HepG2 (cell line): Measurements from ENCODE around the gene STK25. TPM values are rescaled to one million over a fixed set of nuclear protein-coding genes. Genes with fewer than 3 reads are reported as not detected.

Experiments used
- CTCF ChIP-seq: sonication (generic); formaldehyde crosslinking; IDR thresholded peaks from 2 replicates; pipeline ENCODE4 v1.5.0; 2020; ENCODE audit warnings: mild to moderate bottlenecking, missing genetic modification reagents, moderate library complexity
- FOXP4 ChIP-seq: sonication (generic); formaldehyde crosslinking; IDR thresholded peaks from 2 replicates; pipeline ENCODE4 v1.4.0; 2020; ENCODE audit warnings: missing genetic modification reagents
- GPBP1L1 ChIP-seq: sonication (generic); formaldehyde crosslinking; IDR thresholded peaks from 2 replicates; pipeline ENCODE4 v1.5.0; 2020; ENCODE audit warnings: mild to moderate bottlenecking, missing genetic modification reagents
- HMG20A ChIP-seq: IDR thresholded peaks from 2 replicates; pipeline ENCODE4 v1.6.1; 2016; ENCODE audit warnings: borderline replicate concordance
- LRRFIP1 ChIP-seq: sonication (generic); formaldehyde crosslinking; conservative IDR thresholded peaks from 2 replicates; pipeline ENCODE4 v1.4.0; 2020; ENCODE audit warnings: missing genetic modification reagents
- MTF1 ChIP-seq: sonication (generic); formaldehyde crosslinking; IDR thresholded peaks from 2 replicates; pipeline ENCODE4 v1.5.0; 2020; ENCODE audit warnings: missing genetic modification reagents
- NCOA1 ChIP-seq: sonication (generic); formaldehyde crosslinking; IDR thresholded peaks from 2 replicates; pipeline ENCODE4 v1.9.0; 2021; ENCODE audit warnings: missing genetic modification reagents
- NFIB ChIP-seq: sonication (generic); formaldehyde crosslinking; IDR thresholded peaks from 2 replicates; pipeline ENCODE4 v1.9.0; 2021; ENCODE audit warnings: missing genetic modification reagents, mild to moderate bottlenecking, borderline replicate concordance
- PLRG1 ChIP-seq: fragments of 450-650 bp; conservative IDR thresholded peaks from 2 replicates; pipeline ENCODE4 v1.6.1; 2016
- RNF2 ChIP-seq: fragments of 450-650 bp; conservative IDR thresholded peaks from 2 replicates; pipeline ENCODE4 v1.6.1; 2016; ENCODE audit warnings: low read depth
- SMAD9 ChIP-seq: sonication (generic); formaldehyde crosslinking; IDR thresholded peaks from 2 replicates; pipeline ENCODE4 v1.5.1; 2020; ENCODE audit warnings: mild to moderate bottlenecking, missing genetic modification reagents
- TP53 ChIP-seq: sonication (generic); formaldehyde crosslinking; conservative IDR thresholded peaks from 2 replicates; pipeline ENCODE4 v1.4.0; 2020; ENCODE audit warnings: missing genetic modification reagents
- ZBTB33 ChIP-seq: sonication (generic); formaldehyde crosslinking; IDR thresholded peaks from 2 replicates; pipeline ENCODE4 v1.4.0; 2020; ENCODE audit warnings: missing genetic modification reagents
- ZBTB42 ChIP-seq: sonication (generic); formaldehyde crosslinking; IDR thresholded peaks from 2 replicates; pipeline ENCODE4 v1.5.0; 2020; ENCODE audit warnings: mild to moderate bottlenecking, missing genetic modification reagents
- ZFP90 ChIP-seq: sonication (generic); formaldehyde crosslinking; IDR thresholded peaks from 2 replicates; pipeline ENCODE4 v1.8.0; 2022; ENCODE audit warnings: missing genetic modification reagents, mild to moderate bottlenecking, inconsistent platforms, borderline replicate concordance
- ZNF331 ChIP-seq: sonication (generic); formaldehyde crosslinking; IDR thresholded peaks from 2 replicates; pipeline ENCODE4 v1.4.0; 2020; ENCODE audit warnings: missing genetic modification reagents
- ZNF563 ChIP-seq: sonication (generic); formaldehyde crosslinking; IDR thresholded peaks from 2 replicates; pipeline ENCODE4 v1.8.0; 2022; ENCODE audit warnings: mild to moderate bottlenecking, moderate library complexity, missing genetic modification reagents
- ZNF709 ChIP-seq: sonication (generic); formaldehyde crosslinking; IDR thresholded peaks from 2 replicates; pipeline ENCODE4 v1.5.0; 2020; ENCODE audit warnings: mild to moderate bottlenecking, missing genetic modification reagents
- polyA plus RNA-seq, 8 experiments: library from polyadenylated mRNA; depleted of rRNA in 3 of 8; stranded (reverse) in 7 of 8; unstranded in 1 of 8; fragments of >200 nt; fragmentation: Illumina TruSeq in 4 of 8; extraction: Trizol in 4 of 8; gene quantifications; 2 replicates each; pipeline versions ENCODE4 v1.2.1 to v1.2.3, GENCODE V29; 2011 to 2016; ENCODE audit warnings: low read depth in 4 of 8, missing spikeins in 1 of 8, mixed read lengths in 1 of 8; ENCODE audit not compliant: insufficient read depth in 1 of 8
- total RNA-seq, 5 experiments: library from RNA; depleted of rRNA; stranded (reverse); fragments of >200 nt; fragmentation: Illumina TruSeq; extraction: Trizol; gene quantifications; 2 replicates each; pipeline ENCODE4 v1.2.3, GENCODE V29; 2016; ENCODE audit warnings: low read depth in 1 of 5

Gene STK25
- total and polyA plus RNA-seq, 2 of the 13 experiments (the other 11 are each of a cell fraction or from before 2014, with no cell fraction given), result 177 to 481 TPM

GRCh38 chr2:241508240-241509154, at the start of gene STK25 (continued):
- peak; percentile 96 for TF ChIP-seq ZNF331
- TF ChIP-seq PLRG1, result no peak
- peak; percentile 85 for TF ChIP-seq MTF1 (CRISPR knock-in tag)
- TF ChIP-seq ZNF709, result peak; percentile 100
- peak; percentile 95 for TF ChIP-seq ZBTB33
- TF ChIP-seq NCOA1 (CRISPR knock-in tag), result peak; percentile 98
- TF ChIP-seq ZBTB42 (CRISPR knock-in tag), result peak; percentile 97
- peak; percentile 100 for TF ChIP-seq RNF2
- TF ChIP-seq SMAD9 (CRISPR knock-in tag), result peak; percentile 99
- TF ChIP-seq FOXP4 (CRISPR knock-in tag), result peak; percentile 75
- TF ChIP-seq LRRFIP1 (CRISPR knock-in tag), result peak; percentile 81; the same call in 1 of the 2 replicates
- TF ChIP-seq NFIB (CRISPR knock-in tag), result no peak
- peak; percentile 100 for TF ChIP-seq ZNF563 (CRISPR knock-in tag)
- no peak for TF ChIP-seq GPBP1L1 (CRISPR knock-in tag)
- no peak; the same call in 1 of the 2 replicates for TF ChIP-seq TP53 (CRISPR knock-in tag)
- TF ChIP-seq HMG20A (CRISPR knock-in tag), result no peak
- TF ChIP-seq ZFP90, result peak; percentile 93; the same call in 1 of the 2 replicates
- TF ChIP-seq CTCF, result no peak; the same call in 1 of the 2 replicates
